IPS-NIHi7 (cell line): ENCODE measurements around the gene UBTD1.
"Not testable (repeated sequence)": the region's sequence is repeated elsewhere in the genome, so short reads cannot be mapped to it uniquely, and the experiment has no call there.

Source experiments
- DNase-seq: peaks from one replicate; pipeline ENCODE4 v3.0.0; 2012; ENCODE audit warnings: mixed read lengths; ENCODE audit errors: extremely low spot score

Gene UBTD1

DNA sequence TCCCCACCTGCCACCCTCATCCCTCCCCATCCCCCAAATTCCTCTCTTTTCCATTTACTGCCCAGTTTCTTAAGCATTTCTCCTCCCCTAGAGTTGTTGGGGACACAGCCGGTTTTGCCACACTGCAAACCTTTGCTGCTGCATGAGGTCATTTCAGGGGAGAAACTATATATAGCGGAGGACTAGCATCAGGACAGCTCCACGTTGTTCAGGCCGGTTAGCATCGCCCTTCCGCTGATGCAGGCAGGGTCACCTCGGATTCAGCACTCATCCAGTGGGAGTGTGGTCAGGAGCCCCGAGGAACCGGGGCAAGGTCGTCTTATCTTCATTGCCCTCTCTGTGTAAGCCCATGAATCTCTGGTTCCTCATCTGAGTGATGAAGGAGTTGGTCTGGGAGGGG lies 15.6 kb downstream of the UBTD1 start:
- DNase-seq, result no peak

DNA sequence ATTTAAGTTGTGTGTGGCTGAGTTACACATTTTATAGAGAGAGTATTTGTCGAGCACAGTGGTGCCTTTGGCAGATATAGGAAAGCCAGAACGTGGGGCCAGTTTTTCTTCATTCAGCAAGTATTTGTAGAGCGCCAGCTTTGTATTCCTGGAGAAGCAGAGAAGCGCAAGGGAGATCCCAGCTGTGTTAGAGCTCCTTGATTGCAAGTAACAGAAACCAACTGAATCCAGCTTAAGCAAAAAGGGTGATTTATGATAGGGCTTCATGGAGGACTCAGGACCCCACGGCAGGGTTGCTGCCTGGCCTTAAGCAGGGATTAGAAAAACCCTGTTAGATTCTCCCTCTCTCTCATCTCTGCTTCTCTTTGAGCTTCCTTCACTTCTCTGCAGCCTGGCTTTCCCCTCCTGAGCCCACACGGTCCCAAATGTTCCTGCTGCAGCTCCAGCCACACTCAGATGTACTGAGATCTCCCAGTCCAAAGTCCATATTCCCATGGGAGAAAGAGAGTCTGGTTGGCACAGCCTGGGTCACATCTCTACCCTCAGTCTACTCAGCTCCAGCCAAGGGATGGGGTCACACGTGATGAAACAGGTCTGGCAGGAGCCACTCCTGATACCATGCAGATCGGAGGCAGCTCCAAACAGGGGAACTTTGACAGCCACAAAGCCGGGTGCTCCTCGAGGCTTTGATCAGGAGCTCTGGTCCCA lies 16.7 kb downstream of the UBTD1 start:
- no peak for DNase-seq

DNA sequence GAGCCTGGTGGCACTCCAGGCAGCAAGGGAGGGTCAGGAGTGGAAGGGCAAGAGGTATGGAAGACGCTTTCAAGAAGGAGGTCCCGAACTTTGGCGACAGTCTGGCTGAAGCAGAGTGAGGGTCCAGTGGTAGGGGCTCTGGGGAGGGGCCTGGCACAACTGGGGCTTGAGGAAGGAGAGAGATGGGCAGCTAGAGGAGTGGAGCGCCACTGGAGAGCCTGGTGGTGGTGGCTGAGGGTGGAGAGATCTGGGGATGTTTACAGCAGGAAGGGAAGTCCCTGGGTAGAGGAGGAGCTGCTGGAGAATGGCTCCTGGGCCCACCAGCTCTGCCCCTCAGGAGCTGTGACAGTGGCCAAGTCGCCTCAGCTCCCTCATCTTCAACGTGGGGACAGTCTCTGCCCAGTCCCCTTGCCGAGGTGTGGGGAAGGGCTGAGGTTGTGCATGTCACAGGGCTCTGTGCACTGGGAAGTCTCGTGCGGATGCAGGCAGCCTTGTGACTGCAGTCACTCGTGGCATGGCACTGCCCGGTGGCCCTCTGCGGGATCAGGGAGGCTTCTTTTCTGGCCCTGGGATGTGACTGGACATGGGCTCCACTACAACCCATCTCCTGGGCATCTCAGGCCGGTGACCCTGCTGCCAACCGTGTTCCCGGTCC lies 18.5 kb downstream of the UBTD1 start:
- no peak for DNase-seq

DNA sequence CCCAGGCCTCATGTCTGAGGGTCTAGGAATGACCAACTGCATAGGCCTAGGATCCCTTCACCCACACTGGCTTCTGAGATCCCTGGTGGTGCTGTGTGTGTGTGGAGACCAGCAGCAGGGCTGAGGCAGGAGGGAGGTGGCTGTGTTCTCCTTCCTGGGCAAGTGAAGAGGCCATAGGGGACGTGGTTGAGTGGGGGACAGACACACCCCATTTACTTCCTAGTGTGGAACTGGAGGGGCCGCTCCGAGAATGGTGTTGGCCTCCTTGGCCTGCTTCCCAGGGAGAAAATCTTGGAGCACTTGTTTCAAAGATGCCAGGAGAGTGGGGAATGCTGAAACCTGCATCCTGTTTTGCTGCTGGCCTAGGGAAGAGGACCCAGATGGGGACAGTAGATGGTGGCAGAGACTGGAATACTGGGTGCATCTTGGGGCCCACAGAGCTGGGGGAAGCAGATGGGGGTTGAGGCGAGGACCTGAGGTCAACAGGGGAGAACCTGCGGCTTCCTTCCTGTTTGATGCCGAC lies 19.1 kb downstream of the UBTD1 start:
- no peak for DNase-seq

DNA sequence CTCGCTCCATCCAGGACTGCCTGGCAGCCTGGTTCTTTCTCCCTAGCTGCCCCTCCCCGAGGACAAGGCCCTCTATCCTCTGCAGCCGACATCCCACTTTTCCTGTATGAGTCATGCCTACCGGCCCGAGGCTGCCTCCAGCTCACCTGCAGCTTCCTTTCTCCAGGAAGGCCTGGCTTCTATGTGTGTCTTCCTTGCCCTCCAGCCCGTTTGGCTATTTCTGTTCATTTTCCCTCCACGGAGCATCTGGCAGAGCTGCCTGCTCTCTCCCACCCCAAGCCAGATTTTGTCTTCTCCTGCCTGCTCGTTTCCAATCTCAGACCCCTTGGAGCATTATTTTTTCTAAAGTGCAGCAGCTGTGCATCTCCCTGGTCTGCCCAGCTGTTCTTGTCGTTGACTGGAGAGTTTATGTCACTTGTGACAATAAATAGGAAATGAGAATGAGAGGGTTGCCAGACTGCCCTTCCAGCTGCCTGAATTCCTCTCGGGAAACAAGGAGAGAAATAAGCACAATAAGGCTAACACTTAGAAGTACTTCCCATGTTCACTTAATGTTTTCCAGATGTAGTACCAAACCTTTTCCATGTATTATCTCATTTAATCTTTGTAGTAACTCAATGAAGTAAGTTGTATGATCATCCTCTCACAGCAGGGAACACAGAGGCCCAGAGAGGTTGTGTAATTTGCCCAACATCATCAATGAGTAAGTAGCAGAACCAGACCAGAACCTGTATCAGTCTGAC lies 19.7 kb downstream of the UBTD1 start:
- DNase-seq, result peak; percentile 72

DNA sequence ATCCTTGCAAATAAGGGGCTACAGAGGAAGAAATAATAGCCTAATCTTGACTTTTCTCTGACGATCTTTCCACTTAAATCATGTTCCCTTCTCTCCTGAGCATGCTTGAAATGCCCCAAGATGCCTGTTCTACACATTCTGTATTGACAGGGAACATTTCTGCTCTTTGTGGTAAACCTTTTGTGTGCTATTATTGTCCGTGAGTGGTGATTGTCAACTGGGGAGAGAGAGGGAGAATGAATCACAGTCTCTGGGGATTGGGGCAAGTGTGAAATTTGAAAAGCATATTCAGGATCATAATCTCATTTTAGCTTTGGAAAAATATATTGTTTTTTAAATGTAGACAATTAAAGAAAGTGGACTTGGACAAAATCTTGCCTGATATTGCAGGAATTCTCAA lies 20.6 kb downstream of the UBTD1 start:
- no peak for DNase-seq

DNA sequence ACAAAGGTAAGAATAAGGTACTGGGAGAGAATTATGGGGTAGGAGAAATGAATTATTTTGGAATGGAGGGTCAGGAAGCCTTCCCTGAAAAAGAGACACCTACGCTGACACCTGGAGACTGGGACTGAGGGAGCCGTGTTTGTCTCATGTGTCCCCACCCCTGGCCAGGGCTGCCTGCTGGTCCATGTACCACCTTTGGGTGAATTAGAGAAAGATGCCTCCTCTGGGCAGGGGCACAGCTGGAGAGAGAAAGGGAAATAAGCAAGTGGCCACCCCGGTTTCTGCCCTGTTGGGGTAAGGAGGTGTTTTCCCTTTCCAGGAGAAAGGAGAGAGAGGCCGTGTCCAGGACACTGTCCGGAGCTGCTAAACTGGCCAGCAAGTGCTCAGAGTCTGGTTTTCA lies 21.8 kb downstream of the UBTD1 start:
- DNase-seq, result no peak

DNA sequence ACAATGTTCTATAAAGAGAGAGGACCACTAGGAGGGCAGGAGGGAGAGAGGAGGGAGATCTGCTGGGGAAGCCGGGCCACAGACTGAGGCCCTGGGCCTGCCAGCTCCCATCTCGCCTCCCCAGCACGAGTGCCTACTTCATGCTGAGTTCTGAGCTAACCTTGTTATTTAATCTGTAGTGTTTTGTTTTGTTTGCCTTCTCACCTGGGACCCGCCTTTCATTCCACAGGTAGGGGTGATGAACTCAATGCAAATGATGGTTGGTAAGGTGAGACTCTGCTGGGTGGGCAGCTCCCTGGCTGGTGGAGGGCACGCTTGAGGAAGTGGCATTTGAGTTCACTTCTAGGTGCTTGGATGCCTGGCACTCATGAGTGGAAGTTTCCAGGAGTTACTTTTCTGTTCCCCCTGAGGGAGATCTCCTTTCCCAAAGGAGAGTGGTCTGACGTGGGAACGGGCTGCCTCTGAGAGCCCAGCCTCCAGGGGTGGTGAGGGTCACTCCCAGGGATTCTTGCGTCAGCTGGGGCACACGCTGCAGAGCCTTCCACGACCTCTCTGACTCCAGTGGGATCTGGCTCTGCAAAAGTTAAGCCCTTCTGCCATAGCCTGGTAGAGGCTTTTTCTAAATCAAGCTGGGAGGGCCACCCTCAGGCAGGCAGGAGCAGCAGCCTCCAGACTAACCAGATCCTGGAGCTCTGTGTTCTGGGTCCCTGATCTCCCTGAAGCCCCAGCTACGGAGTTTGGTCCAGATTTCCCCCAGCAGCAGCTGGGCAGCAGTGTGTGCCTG lies 22.4 kb downstream of the UBTD1 start:
- peak; percentile 51 for DNase-seq

DNA sequence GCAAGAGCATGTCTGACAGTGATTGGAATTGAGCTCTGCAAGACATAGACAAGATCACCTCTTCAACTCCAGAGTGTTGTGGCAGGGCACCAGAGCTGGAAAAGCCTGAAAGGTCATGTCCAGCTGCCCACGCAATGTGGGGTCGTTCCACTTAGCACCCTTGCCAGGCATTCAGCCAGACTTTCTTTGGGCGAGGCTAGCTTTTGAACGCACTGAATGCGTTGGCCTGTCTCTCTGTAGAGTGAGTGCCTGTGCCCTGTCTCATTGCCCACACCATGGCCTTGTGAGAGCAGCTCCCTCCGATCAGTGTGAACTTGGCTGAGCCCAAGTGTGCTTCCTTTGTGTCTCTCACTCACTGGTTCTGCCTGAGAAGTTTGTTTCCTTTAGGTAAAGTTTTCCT lies 23.3 kb downstream of the UBTD1 start:
- DNase-seq, result no peak

DNA sequence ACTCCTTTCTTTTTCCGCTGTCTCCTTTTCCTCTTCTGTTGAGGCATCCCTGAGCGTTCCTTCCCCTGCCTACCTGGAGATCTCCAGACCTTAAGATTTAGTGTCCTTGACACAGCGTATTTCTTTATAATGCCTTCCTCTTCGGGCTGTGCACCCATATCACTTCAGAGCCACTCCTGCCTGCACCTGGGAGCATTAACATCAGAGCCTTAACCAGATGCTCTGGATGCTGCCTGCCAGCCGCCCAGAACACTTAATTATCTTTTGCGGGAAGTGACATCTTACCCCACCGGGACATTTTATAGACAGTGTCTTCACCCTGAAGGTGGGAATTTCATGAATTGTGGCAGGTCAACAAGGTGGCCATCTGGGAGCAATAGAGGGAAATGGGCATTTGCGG lies 24.2 kb downstream of the UBTD1 start:
- no peak for DNase-seq

DNA sequence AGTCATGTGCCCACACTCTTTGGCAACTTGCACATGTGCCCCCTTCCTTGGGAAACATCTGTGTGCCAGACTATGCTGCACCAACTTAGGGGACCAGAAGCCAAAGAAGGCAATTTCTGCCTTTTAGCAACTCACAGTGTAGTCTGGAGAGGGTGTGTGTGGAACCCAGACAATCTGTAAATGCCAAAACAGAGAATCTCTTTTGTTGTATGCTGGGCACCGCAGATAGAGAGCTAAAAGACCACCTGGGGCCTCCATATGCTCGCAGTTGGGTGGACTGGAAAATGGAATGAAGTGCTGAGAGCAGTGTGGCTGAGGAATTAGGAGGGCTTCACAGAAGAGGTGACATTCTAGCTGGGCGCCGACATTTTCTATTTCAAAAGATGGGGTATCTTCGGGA lies 26.4 kb downstream of the UBTD1 start:
- no peak for DNase-seq

DNA sequence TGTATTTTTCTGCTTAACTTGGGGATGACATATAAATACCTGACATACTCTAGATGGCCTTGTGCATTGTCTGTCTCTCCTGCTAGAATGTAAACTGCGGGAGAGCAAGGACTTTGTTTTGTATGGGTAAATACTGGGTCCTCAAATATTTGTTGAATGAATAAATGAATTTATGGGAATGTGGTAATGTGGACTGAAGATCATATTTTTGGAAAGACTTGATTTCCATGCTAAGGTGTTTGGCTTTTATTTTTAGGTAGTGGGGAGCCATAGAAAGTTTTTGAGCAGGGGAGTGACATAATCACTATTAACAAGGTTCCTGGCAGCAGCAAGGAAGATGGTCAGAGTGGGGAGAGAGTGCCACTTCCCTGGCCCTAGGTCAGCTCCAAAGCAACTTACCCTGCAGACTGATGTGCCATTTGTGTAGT lies 27.0 kb downstream of the UBTD1 start:
- DNase-seq, result no peak

DNA sequence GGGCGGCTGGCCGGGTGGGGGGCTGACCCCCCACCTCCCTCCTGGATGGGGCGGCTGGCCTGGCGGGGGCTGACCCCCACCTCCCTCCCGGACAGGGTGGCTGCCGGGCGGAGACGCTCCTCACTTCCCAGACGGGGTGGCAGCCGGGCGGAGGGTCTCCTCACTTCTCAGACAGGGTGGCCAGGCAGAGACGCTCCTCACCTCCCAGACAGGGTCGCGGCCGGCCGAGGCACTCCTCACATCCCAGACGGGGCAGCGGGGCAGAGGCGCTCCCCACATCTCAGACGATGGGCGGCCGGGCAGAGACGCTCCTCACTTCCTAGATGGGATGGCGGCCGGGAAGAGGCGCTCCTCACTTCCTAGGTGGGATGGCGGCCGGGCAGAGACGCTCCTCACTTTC lies 30.2 kb downstream of the UBTD1 start:
- not testable (repeated sequence) for DNase-seq

DNA sequence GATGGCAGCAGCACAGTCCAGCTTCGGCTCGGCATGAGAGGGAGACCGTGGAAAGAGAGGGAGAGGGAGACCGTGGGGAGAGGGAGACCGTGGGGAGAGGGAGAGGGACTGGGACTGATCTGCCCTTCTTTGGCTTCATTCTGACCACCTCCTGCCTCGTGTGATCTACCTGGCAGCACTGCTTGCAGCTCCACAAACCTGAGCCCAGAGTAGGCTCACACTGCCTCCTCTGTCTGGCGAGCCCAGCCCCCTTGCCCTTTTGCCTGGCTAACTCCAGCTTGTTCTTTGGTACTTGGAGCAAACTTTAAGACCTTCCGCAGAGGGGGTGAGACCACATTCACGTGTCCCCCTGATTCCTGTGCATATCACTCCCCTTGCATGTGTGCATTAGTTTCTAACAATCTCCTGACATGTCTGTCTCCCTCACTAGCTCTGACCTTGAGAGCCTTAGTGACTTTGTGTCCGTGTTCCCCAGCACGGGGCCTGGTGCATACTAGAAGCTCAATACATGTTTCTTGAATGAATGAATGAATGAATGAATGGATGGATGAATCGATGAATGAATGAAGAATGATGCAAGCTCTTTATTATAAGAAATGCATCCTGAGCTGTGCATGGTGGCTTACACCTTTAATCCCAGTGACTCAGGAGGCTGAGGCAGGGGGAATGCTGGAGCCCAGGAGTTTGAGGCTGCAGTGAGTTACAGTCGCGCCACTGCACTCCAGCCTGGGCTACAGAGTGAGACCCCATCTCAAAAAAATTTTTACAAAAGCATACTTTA lies 31.2 kb downstream of the UBTD1 start:
- DNase-seq, result no peak

DNA sequence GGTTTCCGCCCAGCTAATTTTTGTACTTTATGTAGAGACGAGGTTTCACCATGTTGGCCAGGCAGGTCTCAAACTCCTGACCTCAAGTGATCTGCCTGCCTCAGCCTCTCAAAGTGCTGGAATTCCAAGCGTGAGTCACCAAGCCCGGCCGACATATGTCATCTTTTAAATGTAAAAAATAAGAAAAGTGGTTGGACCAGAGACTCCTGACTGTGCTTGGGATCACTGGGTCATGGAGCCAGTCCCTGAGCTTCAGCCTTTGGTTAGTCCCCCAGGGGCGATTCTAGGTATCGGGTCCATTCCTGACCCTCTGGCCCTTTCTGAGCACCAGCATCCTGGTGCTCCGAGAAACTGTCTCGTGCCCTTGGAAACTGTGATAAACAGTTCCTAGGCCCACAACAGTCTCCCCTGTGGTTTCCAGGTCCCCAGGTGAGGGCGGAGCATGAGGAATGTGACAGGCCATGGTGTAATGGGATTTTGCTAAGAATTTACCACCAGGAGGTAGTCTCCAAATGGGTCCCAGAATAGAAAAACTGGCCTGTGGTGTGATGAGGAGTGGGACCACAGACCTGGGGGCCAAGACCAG lies 32.8 kb downstream of the UBTD1 start:
- no peak for DNase-seq

DNA sequence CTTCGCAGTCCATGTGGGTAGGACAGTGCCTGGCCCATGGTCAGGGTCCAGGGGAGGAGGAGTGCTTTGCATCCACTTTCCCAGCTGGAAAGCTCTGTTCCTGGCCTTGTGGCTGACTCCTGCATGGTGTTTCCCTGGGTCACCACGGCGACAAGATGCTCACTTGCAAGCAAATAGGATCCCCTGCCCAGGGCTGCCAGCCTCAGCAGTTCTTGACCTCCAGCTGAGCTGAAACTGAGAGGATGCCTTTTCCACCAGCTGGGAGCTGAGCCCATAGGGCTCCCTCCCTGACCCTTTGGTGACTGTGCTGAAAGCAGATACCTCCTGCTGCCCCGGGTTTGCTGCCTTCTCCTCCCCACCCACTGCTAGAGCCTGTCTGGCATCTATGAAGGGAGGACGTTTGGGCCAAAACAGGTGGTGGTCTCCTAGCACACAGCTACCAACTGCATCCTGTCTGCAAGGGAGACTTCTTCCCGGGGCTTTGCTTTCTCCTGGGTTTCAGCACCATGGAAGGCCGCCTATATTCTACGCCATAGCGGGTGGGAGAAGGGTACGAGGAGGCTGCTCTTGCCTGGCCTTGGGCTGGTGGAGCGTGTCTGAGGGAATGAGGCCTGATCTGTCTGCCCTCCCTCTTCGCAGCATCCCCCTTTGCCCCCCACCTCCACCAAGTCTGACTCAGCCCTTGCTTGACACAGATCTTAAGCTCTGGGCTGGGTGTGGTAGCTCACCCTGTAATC lies 34.4 kb downstream of the UBTD1 start:
- DNase-seq, result no peak

DNA sequence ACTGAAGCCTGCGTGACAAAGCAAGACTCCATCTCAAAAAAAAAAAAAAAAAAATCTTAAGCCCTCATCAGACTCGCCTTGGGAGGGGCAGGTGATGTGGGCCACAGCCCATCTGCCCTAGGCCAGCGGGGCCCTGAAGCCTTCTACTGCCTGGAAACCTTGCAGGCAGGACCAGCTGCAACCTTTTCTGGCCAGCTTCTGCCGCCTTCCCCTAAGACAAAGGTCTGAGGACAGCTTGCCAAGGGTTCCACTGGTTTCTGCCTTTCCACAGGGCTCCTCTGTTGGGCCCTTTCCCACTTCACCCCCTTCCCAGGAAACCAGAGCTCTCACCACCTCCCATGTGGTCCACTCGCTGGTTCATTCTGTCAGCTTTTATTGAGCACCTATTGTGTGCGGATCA lies 35.2 kb downstream of the UBTD1 start:
- DNase-seq, result no peak

DNA sequence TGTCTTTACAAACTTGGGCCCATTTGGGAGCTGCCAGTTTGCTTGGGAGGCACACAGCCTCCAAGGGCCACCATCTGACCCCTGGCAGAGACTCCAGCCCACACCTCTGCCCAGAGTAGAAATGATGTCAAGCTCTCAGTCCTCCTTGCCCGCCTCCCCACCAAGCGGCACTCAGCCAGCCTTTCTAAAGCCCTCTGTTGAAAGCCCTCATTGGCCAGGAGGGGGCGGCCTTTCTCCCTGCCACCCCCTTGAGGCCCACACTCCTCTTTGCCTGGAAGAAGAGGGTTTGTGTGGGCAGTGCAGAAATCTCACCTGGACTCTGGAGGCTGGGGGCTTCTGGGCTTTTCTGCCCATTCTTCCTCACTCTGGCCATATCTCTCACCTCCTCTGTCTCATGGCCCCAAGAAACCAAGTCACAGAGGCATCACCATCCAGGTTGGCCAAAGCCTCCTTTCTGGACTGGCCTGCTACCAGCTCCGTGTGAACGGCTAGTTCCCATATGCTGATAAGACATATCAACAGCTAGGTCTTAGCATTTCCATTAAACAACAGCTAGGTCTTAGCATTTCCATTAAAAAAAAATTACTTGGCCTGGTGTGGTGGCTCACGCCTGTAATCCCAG lies 36.1 kb downstream of the UBTD1 start:
- peak; percentile 82 for DNase-seq

DNA sequence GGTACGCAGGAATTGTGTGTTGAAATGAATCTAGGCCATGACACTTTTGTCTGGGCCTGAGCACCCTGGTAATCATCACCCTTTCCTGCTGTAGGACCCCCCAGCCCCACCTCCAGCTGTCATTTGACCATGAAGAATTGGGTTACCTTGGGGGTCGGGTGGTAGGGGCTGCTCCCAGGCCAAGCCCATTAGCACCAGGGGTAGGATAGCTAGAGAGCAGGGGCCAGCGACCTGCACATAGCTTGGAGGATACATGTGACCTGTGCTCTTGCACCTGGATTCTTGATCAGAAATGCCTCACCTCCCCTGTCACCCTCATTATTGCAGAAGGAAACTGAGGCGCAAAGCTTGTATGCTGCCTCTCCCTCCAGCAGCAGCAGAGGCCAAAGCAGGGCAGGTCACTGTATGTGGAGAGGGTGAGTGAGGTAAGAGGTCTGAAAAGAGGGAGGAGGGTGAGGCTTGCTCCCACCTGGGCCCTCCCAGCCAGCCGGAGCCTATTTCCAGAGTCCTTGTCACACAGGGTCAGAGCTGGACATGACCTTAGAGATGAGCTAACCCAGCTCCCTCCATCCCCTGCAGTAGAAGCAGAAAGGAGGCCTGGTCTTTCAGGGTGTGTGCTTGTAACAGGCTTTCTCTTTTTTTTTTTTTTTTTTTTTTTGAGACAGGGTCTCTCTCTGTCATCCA lies 38.6 kb downstream of the UBTD1 start:
- DNase-seq, result no peak
